ENCODE data around the gene PACSIN3.
A peak's percentile ranks its signal among the peaks of the same experiment; 100 is the strongest.

The PACSIN3 gene

GRCh38 chr11:47215366-47215910 is 29.2 kb upstream of the PACSIN3 start:
- ATAC-seq (ENCODE audit: insufficient read depth, low read depth) (no peak), DNase-seq (no peak)
- peaks cover 2% of the 10 kb centered on the region; the same call in 1 of the 2 replicates for H4K20me1 ChIP-seq (ENCODE audit: insufficient read depth, low read length)
- H3K27me3 ChIP-seq (ENCODE audit: insufficient read depth, low read length, poor library complexity) = no peaks in the 10 kb centered on the region
- H3K36me3 ChIP-seq (ENCODE audit: insufficient read depth, low read length) = peaks cover 27% of the 10 kb centered on the region
- H2AFZ ChIP-seq (ENCODE audit: low read depth, low read length) = peak overlapping the region; percentile 96
- peak overlapping the region; percentile 93 for H3K4me2 ChIP-seq (ENCODE audit: insufficient read depth, low read length)
- TF ChIP-seq EZH2 (IDR thresholded peaks at IDR 0.05; ENCODE audit: borderline replicate concordance, low read depth, low read length, severe bottlenecking) = no peak
- TF ChIP-seq CTCF (IDR thresholded peaks at IDR 0.05; ENCODE audit: borderline replicate concordance, extremely low read depth, low read length, poor library complexity, severe bottlenecking) = no peak
- no peaks in the 10 kb centered on the region for H3K9me3 ChIP-seq (ENCODE audit: insufficient read depth, low read length, severe bottlenecking)
- H3K9ac ChIP-seq (ENCODE audit: low read depth, low read length) = peak overlapping the region; percentile 97
- peak overlapping the region; percentile 83 to 90 for H3K4me3 ChIP-seq (ENCODE audit: low read depth in 1 of 2, low read length in 2 of 2)
- peaks cover 34% of the 10 kb centered on the region for H3K79me2 ChIP-seq (ENCODE audit: insufficient read depth, low read length)
- H3K27ac ChIP-seq (ENCODE audit: low read length) = peak overlapping the region; percentile 99
- peaks cover 44% of the 10 kb centered on the region for H3K4me1 ChIP-seq (ENCODE audit: insufficient read depth, low read length)

GRCh38 chr11:47213950-47214565 is 27.8 kb upstream of the PACSIN3 start:
- Histone ChIP-seq H3K9me3 (ENCODE audit: insufficient read depth, low read length, severe bottlenecking) (no peaks in the 10 kb centered on the region), H3K27me3 (ENCODE audit: insufficient read depth, low read length, poor library complexity) (no peaks in the 10 kb centered on the region), H2AFZ (ENCODE audit: low read depth, low read length) (peak overlapping the region; percentile 98), H3K4me2 (ENCODE audit: insufficient read depth, low read length) (peak overlapping the region; percentile 93), H3K9ac (ENCODE audit: low read depth, low read length) (peak overlapping the region; percentile 97), H3K4me1 (ENCODE audit: insufficient read depth, low read length) (peaks cover 44% of the 10 kb centered on the region), H3K79me2 (ENCODE audit: insufficient read depth, low read length) (peaks cover 34% of the 10 kb centered on the region), H3K36me3 (ENCODE audit: insufficient read depth, low read length) (peaks cover 17% of the 10 kb centered on the region), H4K20me1 (ENCODE audit: insufficient read depth, low read length) (peaks cover 2% of the 10 kb centered on the region; the same call in 1 of the 2 replicates), H3K4me3 (ENCODE audit: low read depth in 1 of 2, low read length in 2 of 2) (peak overlapping the region; percentile 83 to 90), H3K27ac (ENCODE audit: low read length) (peak overlapping the region; percentile 96)
- DNase-seq (peak; percentile 93), ATAC-seq (ENCODE audit: insufficient read depth, low read depth) (peak; percentile 91)
- TF ChIP-seq CTCF (IDR thresholded peaks at IDR 0.05; ENCODE audit: borderline replicate concordance, extremely low read depth, low read length, poor library complexity, severe bottlenecking) (no peak), EZH2 (IDR thresholded peaks at IDR 0.05; ENCODE audit: borderline replicate concordance, low read depth, low read length, severe bottlenecking) (no peak)

DNA sequence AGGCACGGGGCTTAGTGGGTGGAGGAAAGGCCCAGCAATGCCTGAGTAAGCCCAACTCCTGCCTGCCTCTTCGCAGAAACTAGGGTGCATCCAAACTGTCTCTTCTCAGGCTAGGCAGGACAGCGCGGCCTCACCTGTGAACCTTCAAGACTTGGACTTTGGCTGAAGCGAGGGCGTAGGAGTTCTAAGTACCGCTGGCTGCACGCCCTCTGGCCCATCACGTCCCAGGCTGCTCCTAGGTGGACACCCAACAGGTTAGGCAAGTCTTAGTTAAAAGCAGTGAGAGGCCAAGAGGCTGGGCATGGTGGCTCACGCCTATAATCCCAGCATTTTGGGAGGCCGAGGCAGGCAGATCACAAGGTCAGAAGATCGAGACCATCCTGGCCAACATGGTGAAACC is 26.7 kb upstream of the PACSIN3 start:
- no peak overlapping the region for H2AFZ ChIP-seq (ENCODE audit: low read depth, low read length)
- no peak for ATAC-seq (ENCODE audit: insufficient read depth, low read depth)
- H3K27ac ChIP-seq (ENCODE audit: low read length) = no peak overlapping the region
- H3K36me3 ChIP-seq (ENCODE audit: insufficient read depth, low read length) = peaks cover 10% of the 10 kb centered on the region
- H3K4me2 ChIP-seq (ENCODE audit: insufficient read depth, low read length) = no peak overlapping the region
- no peak overlapping the region for H3K4me3 ChIP-seq (ENCODE audit: low read depth in 1 of 2, low read length in 2 of 2)
- peaks cover 2% of the 10 kb centered on the region; the same call in 1 of the 2 replicates for H4K20me1 ChIP-seq (ENCODE audit: insufficient read depth, low read length)
- TF ChIP-seq EZH2 (IDR thresholded peaks at IDR 0.05; ENCODE audit: borderline replicate concordance, low read depth, low read length, severe bottlenecking) (no peak), CTCF (IDR thresholded peaks at IDR 0.05; ENCODE audit: borderline replicate concordance, extremely low read depth, low read length, poor library complexity, severe bottlenecking) (no peak)
- H3K79me2 ChIP-seq (ENCODE audit: insufficient read depth, low read length) = peaks cover 27% of the 10 kb centered on the region
- H3K9me3 ChIP-seq (ENCODE audit: insufficient read depth, low read length, severe bottlenecking) = no peaks in the 10 kb centered on the region
- no peak for DNase-seq
- no peaks in the 10 kb centered on the region for H3K27me3 ChIP-seq (ENCODE audit: insufficient read depth, low read length, poor library complexity)
- peaks cover 37% of the 10 kb centered on the region for H3K4me1 ChIP-seq (ENCODE audit: insufficient read depth, low read length)
- H3K9ac ChIP-seq (ENCODE audit: low read depth, low read length) = no peak overlapping the region

Measured in DND-41 (cell line).